Activated T-helper 1 cell treated with Interleukin-2 at 50 U/mL for 16 hours (primary cell): ENCODE data around the gene SSNA1.

Experiments
- DNase-seq: peaks from one replicate; pipeline ENCODE4 v3.0.0-alpha.2; 2020; ENCODE audit warnings: low read depth

Gene SSNA1

DNA sequence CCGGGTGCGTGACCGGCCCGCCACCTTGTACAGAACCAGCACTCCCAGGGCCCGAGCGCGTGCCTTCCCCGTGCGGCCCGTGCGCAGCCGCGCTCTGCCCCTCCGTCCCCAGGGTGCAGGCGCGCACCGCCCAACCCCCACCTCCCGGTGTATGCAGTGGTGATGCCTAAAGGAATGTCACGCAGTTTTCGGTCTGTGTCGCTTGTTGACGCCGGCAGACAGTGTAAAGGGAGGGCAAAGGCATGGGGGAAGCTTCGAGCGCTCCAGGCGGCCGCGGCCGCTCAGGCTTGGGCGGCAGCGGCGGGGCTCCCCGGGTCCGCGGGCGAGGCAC is 19.9 kb upstream of the SSNA1 start:
- no peak for DNase-seq

- DNase-seq: no peak
These were observed 19.3 kb upstream of the SSNA1 start for GRCh38 chr9:137168904-137169856.

DNA sequence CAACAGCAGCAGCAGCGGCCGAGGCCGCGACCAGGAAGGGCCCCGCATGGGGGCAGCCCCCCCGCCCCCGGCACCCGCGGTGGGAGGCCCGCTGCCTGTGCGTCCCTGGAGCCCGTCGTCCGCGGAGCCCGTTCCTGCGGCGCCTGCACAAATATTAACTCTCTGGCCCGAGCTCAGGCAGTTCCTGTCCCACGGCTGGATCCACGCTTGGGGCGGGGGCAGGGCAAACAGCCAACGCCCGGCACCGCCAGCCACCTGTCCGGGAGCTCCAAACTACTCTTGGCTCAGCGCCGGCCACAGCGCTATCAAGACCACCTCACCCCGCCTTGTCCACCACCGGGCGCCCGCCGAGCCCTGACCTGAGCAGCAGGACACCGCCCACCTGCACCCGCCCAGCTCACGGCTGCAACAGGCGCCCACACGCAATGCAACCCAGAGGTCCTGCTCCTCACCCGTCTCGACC is 18.5 kb upstream of the SSNA1 start, which contains the start of gene LRRC26:
TSS of gene LRRC26 (minus strand) at position 156 of the 463 bp plus-strand sequence. CDS start at position 48, 108 bp downstream.
- DNase-seq: no peak

DNA sequence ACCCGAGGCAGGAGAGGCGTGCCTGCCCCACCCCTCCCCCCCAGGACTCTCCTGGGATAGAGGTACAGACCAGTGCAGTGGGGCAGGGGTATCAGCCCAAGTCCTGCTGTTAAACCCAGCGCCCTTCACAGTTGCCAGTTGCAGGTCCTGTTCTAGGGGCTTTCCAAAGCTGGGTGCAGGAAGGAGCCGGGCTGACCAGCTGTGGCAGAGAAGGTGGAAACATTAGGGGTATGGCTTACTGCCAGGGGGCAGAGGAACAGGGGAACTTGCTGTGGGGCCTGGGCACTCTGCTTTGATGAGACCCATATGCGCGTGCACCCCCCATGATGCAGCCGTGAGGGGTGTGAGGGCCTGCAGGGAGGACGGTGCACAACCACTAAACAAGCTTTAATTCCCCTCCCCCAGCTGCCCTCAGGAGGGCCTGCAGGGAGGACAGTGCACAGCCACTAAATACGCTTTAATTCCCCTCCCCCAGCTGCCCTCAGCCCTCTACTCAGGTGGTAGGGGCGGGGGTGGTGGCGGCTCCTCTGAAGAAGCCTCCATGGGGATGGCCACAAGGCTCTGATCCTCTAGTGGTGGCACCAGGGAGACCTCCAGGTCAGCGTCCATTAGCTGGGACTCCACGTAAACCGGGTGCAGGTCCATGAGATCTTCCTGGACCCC is 17.9 kb upstream of the SSNA1 start:
- DNase-seq: no peak

GRCh38 chr9:137171149-137171900 is 17.2 kb upstream of the SSNA1 start:
- DNase-seq: no peak

DNA sequence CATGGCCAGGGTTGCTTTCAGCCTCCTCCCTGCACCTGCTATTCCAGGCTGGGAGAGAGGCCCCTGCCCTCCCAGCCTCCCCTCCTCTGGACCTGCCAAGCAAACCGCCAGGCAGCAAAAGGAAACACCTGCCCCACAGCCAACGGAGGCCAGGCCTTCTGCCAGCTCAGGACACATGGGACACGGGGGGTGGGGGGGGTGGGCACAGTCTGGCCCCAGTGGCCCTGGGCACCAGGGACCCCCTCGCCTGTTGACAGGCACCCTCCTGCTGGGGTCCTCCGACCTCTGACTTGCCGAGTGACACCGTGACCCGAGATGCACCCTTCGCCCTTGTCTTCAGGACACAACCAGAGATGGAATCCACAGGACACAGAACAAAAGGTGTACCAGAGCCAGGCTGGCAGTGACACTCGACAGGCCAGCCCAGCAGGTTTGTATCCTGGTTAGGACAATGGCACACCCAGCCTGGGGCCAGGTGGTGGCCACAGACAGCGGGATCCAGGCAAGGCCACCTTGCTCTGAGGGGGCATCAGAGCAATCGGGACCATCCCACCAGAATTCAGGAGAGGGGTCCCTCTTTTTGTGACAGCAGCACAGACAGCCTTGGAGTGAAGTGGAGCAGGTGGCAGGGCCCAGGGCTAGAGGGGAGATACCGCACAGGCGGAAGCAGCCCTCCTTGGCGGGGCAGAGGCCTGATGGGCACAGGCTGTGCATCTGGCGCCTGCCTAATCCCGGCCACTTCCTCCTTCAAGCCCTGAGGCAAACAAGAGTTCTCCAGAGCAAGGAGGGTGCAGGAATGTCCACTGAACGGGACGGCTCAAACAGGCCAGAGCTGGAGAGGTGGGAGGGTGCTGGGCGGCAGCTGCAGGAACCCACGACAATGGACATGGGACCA is 15.3 kb upstream of the SSNA1 start:
- DNase-seq: no peak

DNA sequence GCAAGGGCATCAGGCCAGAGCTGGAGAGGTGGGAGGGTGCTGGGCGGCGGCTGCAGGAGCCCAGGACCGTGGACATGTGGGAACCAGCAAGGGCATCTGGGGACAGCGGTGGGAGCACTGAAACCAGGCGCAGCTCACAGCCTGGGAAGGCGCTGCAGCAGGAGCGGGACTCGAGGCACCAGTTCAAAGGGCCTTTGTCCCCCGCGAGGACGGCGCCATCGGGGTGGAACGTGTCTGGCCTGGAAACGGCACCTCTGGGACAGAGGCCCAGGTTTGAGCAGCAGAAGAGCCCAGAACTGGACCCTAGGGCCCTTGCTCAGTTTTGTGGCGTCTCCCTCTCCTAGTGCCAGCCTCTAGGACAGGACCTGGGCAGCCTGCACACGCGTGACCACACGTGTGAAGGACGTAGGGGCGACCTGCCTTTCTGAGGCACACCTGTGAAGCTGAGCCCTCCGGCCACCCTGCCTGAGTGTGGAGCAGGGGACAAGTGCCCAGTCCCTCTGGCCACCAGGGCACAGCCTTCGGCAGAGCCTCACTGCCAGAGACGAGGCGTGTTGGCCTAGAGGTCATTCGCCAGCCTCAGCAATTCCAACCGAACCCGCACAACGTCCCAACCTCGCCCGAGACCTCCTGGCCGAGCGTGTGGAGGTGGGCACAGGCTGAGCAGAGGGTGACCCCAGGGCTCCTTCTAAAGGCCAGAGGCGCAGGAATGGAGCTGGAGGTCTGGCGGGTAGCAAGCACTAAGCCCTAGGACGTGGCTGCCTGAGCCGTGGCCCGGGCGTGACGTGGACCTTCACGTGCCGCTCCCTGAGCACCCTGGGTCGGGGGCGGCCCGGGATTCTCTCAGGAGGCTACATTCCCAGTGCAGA is 14.4 kb upstream of the SSNA1 start:
- DNase-seq: no peak

- DNase-seq: no peak
These were observed 13.7 kb upstream of the SSNA1 start for GRCh38 chr9:137174722-137175293.

DNA sequence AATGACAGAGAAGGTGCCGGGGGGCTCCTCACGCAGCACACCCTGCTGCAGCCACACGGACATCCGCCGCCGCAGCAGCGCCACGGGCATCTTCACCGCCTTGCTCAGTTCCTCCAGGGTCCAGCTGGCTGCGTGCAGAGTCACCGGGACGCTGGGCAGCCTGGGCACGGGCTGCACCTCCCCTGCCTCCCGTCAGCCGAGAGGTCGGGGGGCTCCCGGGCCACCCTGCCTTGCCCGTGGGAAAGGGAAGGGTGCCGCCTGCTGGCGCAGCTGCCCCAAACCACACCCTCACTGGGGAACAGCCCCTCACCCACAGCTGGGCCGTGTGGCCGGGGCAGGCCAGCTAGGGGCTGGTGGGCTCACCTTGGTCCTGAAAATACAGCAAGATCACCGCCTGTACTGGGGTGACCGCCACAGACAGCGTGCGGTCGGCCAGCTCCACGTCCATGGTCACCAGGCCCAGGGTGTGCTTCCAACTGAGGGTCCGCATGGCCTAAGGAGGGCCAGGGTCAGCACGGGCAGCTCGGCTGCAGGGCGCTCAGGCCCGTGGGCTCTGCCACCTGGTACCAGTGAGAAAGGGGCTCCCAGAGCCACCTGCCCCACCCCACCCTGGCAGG is 13.0 kb upstream of the SSNA1 start:
- DNase-seq: no peak

- no peak for DNase-seq
These were observed 11.9 kb upstream of the SSNA1 start for GRCh38 chr9:137176302-137177182.

GRCh38 chr9:137178201-137178938 is 10.1 kb upstream of the SSNA1 start:
- DNase-seq: no peak

GRCh38 chr9:137178939-137179630 is 9.4 kb upstream of the SSNA1 start:
- no peak for DNase-seq

GRCh38 chr9:137179761-137180160 is 8.7 kb upstream of the SSNA1 start:
- DNase-seq: no peak

- no peak for DNase-seq
These were observed 8.0 kb upstream of the SSNA1 start for GRCh38 chr9:137180491-137180890.

DNA sequence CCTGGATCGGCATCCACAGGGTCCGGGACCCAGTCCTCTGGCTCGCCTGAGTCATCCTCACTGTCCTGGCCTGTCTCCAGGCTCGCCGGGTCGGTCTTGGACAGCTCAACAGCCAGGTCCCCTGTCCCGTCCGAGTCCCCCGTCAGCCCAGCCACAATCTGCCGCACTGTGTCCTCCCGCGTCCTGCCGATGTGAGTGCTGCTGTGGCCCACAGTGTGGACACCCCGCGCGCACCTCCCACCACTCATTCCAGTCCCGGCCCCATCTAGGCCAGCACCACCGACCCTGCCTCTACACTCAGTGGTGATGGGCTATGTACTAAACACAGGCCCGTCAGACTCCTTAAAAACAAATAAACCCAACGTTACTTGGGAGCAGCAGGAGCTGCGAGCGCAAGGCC is 6.8 kb upstream of the SSNA1 start:
- DNase-seq: no peak

DNA sequence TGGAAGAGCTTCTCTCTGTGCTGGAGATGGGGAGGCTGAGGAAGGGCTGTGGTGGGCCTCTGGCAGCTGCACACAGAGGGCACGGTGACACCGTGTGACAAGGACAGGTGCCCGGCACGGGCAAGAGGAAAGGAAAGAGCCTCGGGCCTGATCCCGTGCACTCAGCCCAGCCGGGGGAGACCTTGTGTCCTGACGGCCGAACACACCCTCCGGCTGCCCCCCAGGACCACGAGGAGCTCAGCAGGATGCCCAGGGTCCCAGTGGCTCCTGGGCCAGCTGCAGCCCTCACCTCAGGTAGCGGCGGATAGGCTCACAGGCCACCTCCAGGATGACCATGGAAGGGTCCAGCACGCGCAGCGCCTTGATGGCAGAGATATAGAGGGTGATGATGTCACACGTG is 5.6 kb upstream of the SSNA1 start:
- DNase-seq: no peak

DNA sequence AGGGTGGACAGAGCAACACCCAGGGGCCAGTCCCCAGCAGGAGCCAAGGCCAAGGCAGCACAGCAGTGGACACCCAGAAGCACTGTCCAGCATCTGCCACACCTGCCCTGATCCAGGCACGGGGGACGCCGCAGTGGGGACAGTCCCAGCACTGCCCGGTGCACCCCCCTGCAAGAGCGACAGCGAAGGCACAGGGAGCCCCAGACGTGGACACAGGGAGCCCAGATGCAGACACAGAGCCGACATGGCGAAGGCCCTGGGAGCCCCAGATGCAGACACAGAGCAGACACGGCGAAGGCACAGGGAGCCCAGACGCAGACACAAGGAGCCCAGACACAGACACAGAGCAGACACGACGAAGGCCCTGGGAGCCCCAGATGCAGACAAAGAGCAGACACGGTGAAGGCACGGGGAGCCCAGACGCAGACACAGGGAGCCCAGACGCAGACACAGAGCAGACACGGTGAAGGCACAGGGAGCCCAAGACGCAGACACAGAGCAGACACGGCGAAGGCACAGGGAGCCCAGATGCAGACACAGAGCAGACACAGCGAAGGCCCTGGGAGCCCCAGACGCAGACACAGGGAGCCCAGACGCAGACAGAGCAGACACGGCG is 4.4 kb upstream of the SSNA1 start:
- DNase-seq: no peak
